Naive thymus-derived CD4-positive, alpha-beta T cell (primary cell): Measurements from ENCODE around the gene SMARCAL1. TPM values are rescaled to one million over a fixed set of nuclear protein-coding genes. Genes with fewer than 3 reads are reported as not detected.

Experiments used
- ATAC-seq: fragments of 150-1000 bp; cut with Tn5 transposase; 2 replicates; pipeline ENCODE4 v1.10.0; 2021; ENCODE audit warnings: mild to moderate bottlenecking, moderate library complexity
- CTCF ChIA-PET: fragments of 350-600 bp; sonication (Branson Sonifier 250); formaldehyde crosslinking; loops from one replicate; lab custom pipeline; 2021; ENCODE audit warnings: antibody characterized with exemption; lab: Charles Lee
- POLR2A ChIA-PET: fragments of 350-600 bp; sonication (Branson Sonifier 250); formaldehyde crosslinking; loops from one replicate; lab custom pipeline; 2021; ENCODE audit warnings: antibody characterized with exemption, inconsistent platforms; lab: Charles Lee
- DNase-seq, 9 donors: peaks; one replicate each; pipeline versions ENCODE4 v3.0.0 to v3.0.0-alpha.2; 2020 to 2022; ENCODE audit warnings: mixed read lengths in 1 of 9
- H3K27ac ChIP-seq: one replicate; pipeline ENCODE4 v1.7.0; 2013; ENCODE audit warnings: mild to moderate bottlenecking, low read depth, low read length, moderate library complexity
- H3K27me3 ChIP-seq, 2 donors: one replicate each; pipeline ENCODE4 v1.7.0; 2013; ENCODE audit warnings: low read length in 2 of 2, mild to moderate bottlenecking in 2 of 2, moderate library complexity in 2 of 2; ENCODE audit not compliant: control insufficient read depth in 2 of 2, insufficient read depth in 2 of 2
- H3K36me3 ChIP-seq, 3 experiments: 1 replicate in 2 of 3; 2 replicates in 1 of 3; pipeline ENCODE4 v1.7.0; 2013; ENCODE audit warnings: low read length in 3 of 3, mild to moderate bottlenecking in 3 of 3, moderate library complexity in 1 of 3; ENCODE audit not compliant: insufficient read depth in 3 of 3, control insufficient read depth in 2 of 3
- H3K4me1 ChIP-seq, 2 donors: one replicate each; pipeline ENCODE4 v1.7.0; 2013; ENCODE audit warnings: low read length in 2 of 2, mild to moderate bottlenecking in 2 of 2, moderate library complexity in 1 of 2; ENCODE audit not compliant: control insufficient read depth in 2 of 2, insufficient read depth in 2 of 2
- H3K4me3 ChIP-seq: 2 replicates; pipeline ENCODE4 v1.7.0; 2013; ENCODE audit warnings: mild to moderate bottlenecking, low read length
- H3K9me3 ChIP-seq, 3 experiments: 1 replicate in 2 of 3; 2 replicates in 1 of 3; pipeline ENCODE4 v1.7.0; 2013; ENCODE audit warnings: low read length in 3 of 3; ENCODE audit not compliant: control insufficient read depth in 2 of 3
- H3K27ac Mint-ChIP-seq, 9 donors: one replicate each; pipeline ENCODE4 v1.8.0; 2020 to 2022; ENCODE audit warnings: mixed read lengths in 9 of 9, mild to moderate bottlenecking in 8 of 9, moderate library complexity in 5 of 9, inconsistent platforms in 2 of 9
- H3K27me3 Mint-ChIP-seq, 5 donors: one replicate each; pipeline ENCODE4 v1.8.0; 2021 to 2022; ENCODE audit warnings: mixed read lengths in 5 of 5, mild to moderate bottlenecking in 1 of 5
- H3K36me3 Mint-ChIP-seq, 5 donors: one replicate each; pipeline ENCODE4 v1.8.0; 2020 to 2022; ENCODE audit warnings: mixed read lengths in 5 of 5, mild to moderate bottlenecking in 3 of 5, inconsistent platforms in 1 of 5
- H3K4me1 Mint-ChIP-seq, 7 donors: one replicate each; pipeline ENCODE4 v1.8.0; 2020 to 2022; ENCODE audit warnings: mixed read lengths in 7 of 7, mild to moderate bottlenecking in 3 of 7, inconsistent platforms in 1 of 7
- H3K4me3 Mint-ChIP-seq, 10 donors: one replicate each; pipeline ENCODE4 v1.8.0; 2020 to 2022; ENCODE audit warnings: mild to moderate bottlenecking in 10 of 10, mixed read lengths in 10 of 10, moderate library complexity in 6 of 10, inconsistent platforms in 2 of 10
- H3K9me3 Mint-ChIP-seq, 11 donors: one replicate each; pipeline ENCODE4 v1.8.0; 2020 to 2022; ENCODE audit warnings: mixed read lengths in 11 of 11, mild to moderate bottlenecking in 4 of 11, inconsistent platforms in 1 of 11, moderate library complexity in 1 of 11
- intact Hi-C, 2 donors: fragments of 100-400 bp; cut with micrococcal nuclease; formaldehyde crosslinking; loops; one replicate each; pipeline ENCODE4 v1.15.1; 2023
- polyA plus RNA-seq, 2 donors: library from polyadenylated mRNA; unstranded; fragments of 300-500 nt; fragmentation: Illumina TruSeq; gene quantifications; one replicate each; pipeline ENCODE4 v1.2.3, GENCODE V29; 2021
- total RNA-seq, 6 experiments: library from RNA in 5 of 6; stranded (reverse) in 5 of 6; gene quantifications; 1 replicate in 5 of 6; 2 replicates in 1 of 6; pipeline ENCODE4 v1.2.3 and lab custom pipeline; 2021 to 2026

The SMARCAL1 gene
- total and polyA plus RNA-seq, 7 experiments from 2014 or later: 16.2 to 31.2 (median 24.6) TPM

DNA sequence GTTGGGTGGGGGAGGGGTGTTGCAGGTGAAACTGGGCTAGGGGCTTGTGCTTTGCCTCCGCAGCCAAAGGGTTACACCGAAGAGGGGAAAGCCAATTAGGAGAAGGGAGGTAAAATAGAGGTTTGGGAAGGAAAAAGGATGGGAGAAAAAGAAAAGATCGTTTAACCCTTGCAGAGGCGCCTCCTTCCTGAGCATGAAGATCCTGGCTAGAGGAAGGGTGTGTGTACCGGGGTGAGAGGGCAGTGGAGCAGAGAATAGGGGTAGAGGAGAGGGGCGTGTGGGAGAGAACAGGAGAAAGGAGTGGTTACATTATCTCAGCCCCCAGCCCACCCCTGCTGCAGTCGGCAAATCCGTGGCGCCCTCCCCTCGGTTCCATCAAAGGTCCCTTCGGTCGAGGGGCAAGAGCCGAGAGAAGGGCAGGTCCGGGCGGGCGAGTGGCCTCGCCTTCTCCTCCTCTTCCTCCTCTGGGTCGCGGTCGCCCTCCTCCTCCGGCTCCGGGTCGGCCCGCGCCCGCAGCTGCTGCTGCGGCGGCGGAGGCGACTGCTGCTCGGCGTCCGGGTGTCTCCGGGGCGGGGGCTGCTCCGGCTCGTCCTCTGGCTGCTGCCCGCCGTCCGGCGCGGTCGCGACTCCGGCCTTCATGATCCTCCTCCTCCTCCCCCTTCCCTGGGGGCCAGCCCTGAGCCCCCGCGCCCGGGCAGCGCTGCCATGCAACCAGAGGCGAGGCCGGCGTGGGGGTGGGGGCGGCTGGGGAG is 41.1 kb upstream of the SMARCAL1 start:
- H3K27ac ChIP-seq: no peak overlapping the region
- DNase-seq (no peak), ATAC-seq (no peak)
- Mint-ChIP-seq H3K36me3 (peaks cover 0 to 6% (median 0%) of the 10 kb centered on the region in 5 donors), H3K4me3 (peak overlapping the region in 9 of 10 donors; percentile 26 to 81 (median 61)), H3K4me1 (peaks cover 12 to 28% (median 20%) of the 10 kb centered on the region in 7 donors), H3K27me3 (peaks cover 46 to 75% (median 54%) of the 10 kb centered on the region in 5 donors), H3K27ac (no peak overlapping the region), H3K9me3 (peaks cover 0 to 6% (median 2%) of the 10 kb centered on the region in 11 donors)
- intact Hi-C loops: no loop called here
- no peak overlapping the region for H3K4me3 ChIP-seq
- no peaks in the 10 kb centered on the region for H3K9me3 ChIP-seq
- H3K27me3 ChIP-seq: peaks cover 4 to 8% of the 10 kb centered on the region in 2 donors
- ChIA-PET POLR2A (no interaction called here), CTCF (no interaction called here)
- peaks cover 0 to 7% of the 10 kb centered on the region in 2 donors for H3K4me1 ChIP-seq
- no peaks in the 10 kb centered on the region for H3K36me3 ChIP-seq

GRCh38 chr2:216371721-216372702 is 40.3 kb upstream of the SMARCAL1 start, which contains the start of gene MARCHF4:
MARCHF4 (minus strand) TSS chr2:216372483; CDS start chr2:216370260, 2,223 bp downstream.
- ATAC-seq (peak; percentile 92), DNase-seq (peak; percentile 50 to 81 (median 62))
- intact Hi-C loops: loop anchor here (1.0 to 2.0 kb wide), 3 partner anchors 19 to 40 kb away; partner anchors contain the start of gene SMARCAL1 (in 1 of the 2)
- no peaks in the 10 kb centered on the region for H3K36me3 ChIP-seq
- peaks cover 4 to 8% of the 10 kb centered on the region in 2 donors for H3K27me3 ChIP-seq
- ChIA-PET CTCF (no interaction called here), POLR2A (interaction anchor here (0.5 to 0.9 kb wide), 2 partner anchors 19 to 245 kb away, joined by 3 read pairs; no protein-coding TSS in a partner anchor)
- Mint-ChIP-seq H3K36me3 (peaks cover 0 to 6% (median 0%) of the 10 kb centered on the region in 5 donors), H3K9me3 (peaks cover 0 to 6% (median 2%) of the 10 kb centered on the region in 11 donors), H3K4me1 (peaks cover 12 to 28% (median 17%) of the 10 kb centered on the region in 7 donors), H3K27me3 (peaks cover 46 to 72% (median 54%) of the 10 kb centered on the region in 5 donors), H3K27ac (peak within 1 kb of the TSS in 1 of 9 donors; percentile 32), H3K4me3 (peak within 1 kb of the TSS; percentile 13 to 74 (median 58))
- no peak within 1 kb of the TSS for H3K27ac ChIP-seq
- H3K9me3 ChIP-seq: no peaks in the 10 kb centered on the region
- H3K4me3 ChIP-seq: no peak within 1 kb of the TSS
- peaks cover 0 to 7% of the 10 kb centered on the region in 2 donors for H3K4me1 ChIP-seq

DNA sequence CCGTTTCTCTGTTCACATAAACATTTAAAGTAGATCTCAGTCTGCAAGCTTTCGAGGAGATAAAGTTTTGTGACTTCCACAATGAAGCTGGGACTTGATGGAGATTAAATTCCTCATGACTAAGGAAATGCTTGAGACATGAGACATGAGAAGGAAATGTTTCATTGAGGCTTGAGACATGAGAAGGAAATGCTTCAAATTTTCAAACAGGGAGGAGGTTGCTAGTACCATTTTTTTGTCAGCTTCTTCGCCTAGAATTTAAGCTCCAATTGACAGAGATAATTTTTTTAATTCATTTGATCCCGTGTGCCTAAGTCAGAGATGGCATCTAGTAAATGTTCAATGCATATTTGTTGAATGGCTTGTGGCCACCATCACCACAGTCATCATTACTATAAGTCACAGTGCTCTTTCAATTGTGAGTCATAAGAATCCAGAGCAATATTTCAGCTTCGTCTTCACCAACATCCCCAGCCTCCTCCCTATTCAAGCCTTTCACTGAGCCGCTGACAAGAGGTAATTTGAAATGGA is 39.5 kb upstream of the SMARCAL1 start:
- Histone ChIP-seq H3K36me3 (no peaks in the 10 kb centered on the region), H3K4me1 (peaks cover 0 to 7% of the 10 kb centered on the region in 2 donors), H3K27ac (no peak overlapping the region), H3K9me3 (no peaks in the 10 kb centered on the region), H3K4me3 (no peak overlapping the region), H3K27me3 (peaks cover 4 to 8% of the 10 kb centered on the region in 2 donors)
- ATAC-seq (no peak), DNase-seq (no peak)
- Mint-ChIP-seq H3K27ac (no peak overlapping the region), H3K9me3 (peaks cover 0 to 6% (median 2%) of the 10 kb centered on the region in 11 donors), H3K27me3 (peaks cover 47 to 68% (median 48%) of the 10 kb centered on the region in 5 donors), H3K4me1 (peaks cover 12 to 28% (median 16%) of the 10 kb centered on the region in 7 donors), H3K36me3 (peaks cover 0 to 6% (median 0%) of the 10 kb centered on the region in 5 donors), H3K4me3 (peak overlapping the region in 8 of 10 donors; percentile 19 to 74 (median 62))
- CTCF ChIA-PET: no interaction called here
- POLR2A ChIA-PET: interaction anchor here (0.5 to 0.9 kb wide), 2 partner anchors 20 to 246 kb away, joined by 3 read pairs; no protein-coding TSS in a partner anchor
- intact Hi-C loops: loop anchor here (1.0 to 2.0 kb wide), 3 partner anchors 20 to 39 kb away; partner anchors contain the start of gene SMARCAL1 (in 1 of the 2)

DNA sequence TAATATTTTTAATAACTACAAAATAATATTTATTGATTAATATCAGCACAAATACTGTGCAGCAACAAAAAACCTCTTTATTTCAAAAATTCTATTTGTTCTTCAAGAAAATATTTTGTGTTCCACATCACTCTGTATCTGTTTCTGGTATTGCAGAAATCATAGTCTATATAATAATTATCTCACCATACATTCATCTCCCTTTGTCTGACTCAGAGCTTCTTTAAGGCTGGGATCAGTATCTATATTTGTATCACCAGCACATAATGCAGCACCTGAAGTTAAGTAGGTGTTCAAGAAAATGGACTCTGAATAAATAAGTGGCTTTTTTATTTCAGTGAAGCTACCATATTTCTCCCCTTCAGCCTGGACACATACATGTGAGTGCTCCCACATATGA is 38.4 kb upstream of the SMARCAL1 start:
- H3K27me3 Mint-ChIP-seq: peaks cover 37 to 59% (median 41%) of the 10 kb centered on the region in 5 donors
- ATAC-seq (no peak), DNase-seq (no peak)
- Histone ChIP-seq H3K4me1 (peaks cover 0 to 7% of the 10 kb centered on the region in 2 donors), H3K9me3 (no peaks in the 10 kb centered on the region), H3K27me3 (peaks cover 4 to 8% of the 10 kb centered on the region in 2 donors), H3K36me3 (no peaks in the 10 kb centered on the region), H3K27ac (no peak overlapping the region), H3K4me3 (no peak overlapping the region)
- H3K9me3 Mint-ChIP-seq: peaks cover 0 to 6% (median 2%) of the 10 kb centered on the region in 11 donors
- intact Hi-C loops: loop anchor here in 1 of 2 donors (2.0 kb wide), 1 partner anchor 21 kb away; no protein-coding TSS in a partner anchor
- no peak overlapping the region for H3K4me3 Mint-ChIP-seq
- POLR2A ChIA-PET: interaction anchor here (0.7 kb wide), 1 partner anchor 67 kb away, joined by 3 read pairs; no protein-coding TSS in a partner anchor
- H3K36me3 Mint-ChIP-seq: peaks cover 0 to 6% (median 0%) of the 10 kb centered on the region in 5 donors
- peaks cover 12 to 28% (median 16%) of the 10 kb centered on the region in 7 donors for H3K4me1 Mint-ChIP-seq
- H3K27ac Mint-ChIP-seq: no peak overlapping the region
- CTCF ChIA-PET: interaction anchor here (0.7 kb wide), 1 partner anchor 221 kb away, joined by 4 read pairs; no protein-coding TSS in a partner anchor

GRCh38 chr2:216375286-216375685 is 37.0 kb upstream of the SMARCAL1 start:
- Histone ChIP-seq H3K36me3 (no peaks in the 10 kb centered on the region), H3K4me3 (no peak overlapping the region), H3K27me3 (peaks cover 3 to 8% of the 10 kb centered on the region in 2 donors), H3K9me3 (no peaks in the 10 kb centered on the region), H3K4me1 (peaks cover 0 to 7% of the 10 kb centered on the region in 2 donors), H3K27ac (no peak overlapping the region)
- POLR2A ChIA-PET: no interaction called here
- ATAC-seq (no peak), DNase-seq (no peak)
- H3K4me1 Mint-ChIP-seq: peaks cover 12 to 25% (median 16%) of the 10 kb centered on the region in 7 donors
- CTCF ChIA-PET: interaction anchor here (0.8 kb wide), 1 partner anchor 9 kb away, joined by 4 read pairs; no protein-coding TSS in a partner anchor
- intact Hi-C loops: no loop called here
- H3K9me3 Mint-ChIP-seq: peaks cover 0 to 8% (median 0%) of the 10 kb centered on the region in 11 donors
- peaks cover 23 to 52% (median 29%) of the 10 kb centered on the region in 5 donors for H3K27me3 Mint-ChIP-seq
- H3K36me3 Mint-ChIP-seq: no peaks in the 10 kb centered on the region
- H3K27ac Mint-ChIP-seq: no peak overlapping the region
- no peak overlapping the region for H3K4me3 Mint-ChIP-seq
